CD14-positive monocyte (primary cell): ENCODE data around the gene RBFOX2. TPM values are rescaled to one million over a fixed set of nuclear protein-coding genes. Genes with fewer than 3 reads are reported as not detected.

Experiments
- DNase-seq, 3 donors: peaks; one replicate each; pipeline ENCODE4 v3.0.0-alpha.2; 2011 to 2022
- H2AFZ ChIP-seq: 2 replicates; pipeline ENCODE4 v1.6.0; 2012; ENCODE audit warnings: mild to moderate bottlenecking, low read depth, low read length, inconsistent platforms; ENCODE audit not compliant: insufficient read depth, poor library complexity, severe bottlenecking
- H3K27ac ChIP-seq, 2 donors: 1 replicate in 1 of 2; 2 replicates in 1 of 2; pipeline ENCODE4 v1.5.1; 2012 to 2013; ENCODE audit warnings: low read length in 2 of 2, control low read depth in 1 of 2, inconsistent platforms in 1 of 2, low read depth in 1 of 2, mild to moderate bottlenecking in 1 of 2
- H3K27me3 ChIP-seq, 2 donors: one replicate each; pipeline versions ENCODE4 v1.6.0 to v1.6.1; 2011 to 2013; ENCODE audit warnings: low read length in 2 of 2; ENCODE audit not compliant: control insufficient read depth in 2 of 2, insufficient read depth in 2 of 2
- H3K36me3 ChIP-seq, 2 donors: replicated peaks in 1 of 2; 1 replicate in 1 of 2; 2 replicates in 1 of 2; pipeline versions ENCODE4 v1.5.1 to v1.6.1; 2012 to 2013; ENCODE audit warnings: low read length in 2 of 2, control low read depth in 1 of 2, inconsistent platforms in 1 of 2, mild to moderate bottlenecking in 1 of 2; ENCODE audit not compliant: insufficient read depth in 2 of 2, control insufficient read depth in 1 of 2
- H3K4me1 ChIP-seq, 2 donors: 1 replicate in 1 of 2; 2 replicates in 1 of 2; pipeline versions ENCODE4 v1.5.1 to v1.6.1; 2012 to 2013; ENCODE audit warnings: low read length in 2 of 2, control low read depth in 1 of 2, inconsistent platforms in 1 of 2, mild to moderate bottlenecking in 1 of 2, moderate library complexity in 1 of 2; ENCODE audit not compliant: insufficient read depth in 2 of 2, control insufficient read depth in 1 of 2
- H3K4me2 ChIP-seq: replicated peaks from 2 replicates; pipeline ENCODE3; 2012; ENCODE audit warnings: low read length, moderate library complexity, mild to moderate bottlenecking; ENCODE audit not compliant: poor library complexity, severe bottlenecking; ENCODE audit errors: extremely low read depth
- H3K4me3 ChIP-seq, 3 experiments: fragments of 200-600 bp in 1 of 3; sonication (generic) in 1 of 3; replicated peaks in 1 of 3; 1 replicate in 2 of 3; 2 replicates in 1 of 3; pipeline ENCODE4 v1.5.1; 2011 to 2013; ENCODE audit warnings: low read length in 3 of 3, mild to moderate bottlenecking in 3 of 3, control low read depth in 2 of 3, low read depth in 2 of 3, inconsistent platforms in 1 of 3, moderate library complexity in 1 of 3
- H3K79me2 ChIP-seq: 2 replicates; pipeline ENCODE4 v1.6.0; 2012; ENCODE audit warnings: mild to moderate bottlenecking, control low read depth, inconsistent platforms, low read length, moderate library complexity; ENCODE audit not compliant: insufficient read depth
- H3K9ac ChIP-seq: 2 replicates; pipeline ENCODE4 v1.6.0; 2017; ENCODE audit warnings: low read length, mild to moderate bottlenecking; ENCODE audit not compliant: insufficient read depth, poor library complexity, severe bottlenecking
- H3K9me3 ChIP-seq, 2 donors: replicated peaks in 1 of 2; 1 replicate in 1 of 2; 2 replicates in 1 of 2; pipeline versions ENCODE4 v1.5.1 to v1.6.1; 2012 to 2013; ENCODE audit warnings: low read length in 2 of 2, control low read depth in 1 of 2; ENCODE audit not compliant: control insufficient read depth in 1 of 2, insufficient read depth in 1 of 2
- H4K20me1 ChIP-seq: 2 replicates; pipeline ENCODE4 v1.6.0; 2012; ENCODE audit warnings: mild to moderate bottlenecking, low read length, control low read depth, moderate library complexity; ENCODE audit not compliant: insufficient read depth
- H3K27ac Mint-ChIP-seq, 7 donors: one replicate each; pipeline ENCODE4 v1.8.0; 2020; ENCODE audit warnings: mild to moderate bottlenecking in 7 of 7, mixed read lengths in 7 of 7, moderate library complexity in 6 of 7, inconsistent platforms in 2 of 7
- H3K27me3 Mint-ChIP-seq, 3 donors: one replicate each; pipeline ENCODE4 v1.8.0; 2021 to 2022; ENCODE audit warnings: low read depth in 3 of 3, mild to moderate bottlenecking in 3 of 3, mixed read lengths in 3 of 3, moderate library complexity in 3 of 3, inconsistent platforms in 1 of 3
- H3K36me3 Mint-ChIP-seq, 2 donors: one replicate each; pipeline ENCODE4 v1.8.0; 2020; ENCODE audit warnings: mixed read lengths in 2 of 2, inconsistent platforms in 1 of 2, mild to moderate bottlenecking in 1 of 2
- H3K4me1 Mint-ChIP-seq: one replicate; pipeline ENCODE4 v1.8.0; 2020; ENCODE audit warnings: mild to moderate bottlenecking, mixed read lengths
- H3K4me3 Mint-ChIP-seq, 2 donors: one replicate each; pipeline ENCODE4 v1.8.0; 2020; ENCODE audit warnings: mild to moderate bottlenecking in 2 of 2, mixed read lengths in 2 of 2, moderate library complexity in 1 of 2
- H3K9me3 Mint-ChIP-seq, 7 donors: one replicate each; pipeline ENCODE4 v1.8.0; 2020 to 2022; ENCODE audit warnings: mixed read lengths in 7 of 7, mild to moderate bottlenecking in 6 of 7, moderate library complexity in 6 of 7, inconsistent platforms in 2 of 7
- WGBS: methylation state at CpG from one replicate; pipeline ENCODE4 v1.1.5; 2013; ENCODE audit warnings: missing lambda C conversion rate; ENCODE audit not compliant: insufficient coverage; 5-methylcytosine and 5-hydroxymethylcytosine counted together
- intact Hi-C, 2 donors: fragments of 100-400 bp; cut with micrococcal nuclease; formaldehyde crosslinking; loops; one replicate each; pipeline versions ENCODE4 v1.15.0 to v1.15.1; 2023
- polyA plus RNA-seq, 3 donors: library from polyadenylated mRNA; depleted of rRNA in 1 of 3; unstranded in 2 of 3; stranded (reverse) in 1 of 3; fragments of 300-500 nt in 2 of 3; fragments of >200 nt in 1 of 3; fragmentation: Illumina TruSeq in 2 of 3; gene quantifications; 1 replicate in 2 of 3; 2 replicates in 1 of 3; pipeline ENCODE4 v1.2.3, GENCODE V29; 2012 to 2021
- TF ChIP-seq, protein P1 (sequence below): fragments of 200-600 bp; IDR thresholded peaks from one replicate; pipeline ENCODE4 v1.8.0; 2022; ENCODE audit warnings: antibody characterized with exemption, mild to moderate bottlenecking

Gene RBFOX2
- polyA plus RNA-seq, 3 donors: not detected

- Histone ChIP-seq H4K20me1 (no peaks in the 10 kb centered on the region), H2AFZ (no peak overlapping the region), H3K4me1 (no peaks in the 10 kb centered on the region), H3K9me3 (no peaks in the 10 kb centered on the region), H3K27me3 (no peaks in the 10 kb centered on the region), H3K9ac (no peak overlapping the region), H3K27ac (no peak overlapping the region), H3K4me2 (no peak overlapping the region), H3K4me3 (no peak overlapping the region), H3K79me2 (no peaks in the 10 kb centered on the region), H3K36me3 (no peaks in the 10 kb centered on the region)
- WGBS: 100% methylated on average over 1 of the region's 5 CpGs
- no peaks in the 10 kb centered on the region for H3K9me3 Mint-ChIP-seq
- TF ChIP-seq, protein P1, sequence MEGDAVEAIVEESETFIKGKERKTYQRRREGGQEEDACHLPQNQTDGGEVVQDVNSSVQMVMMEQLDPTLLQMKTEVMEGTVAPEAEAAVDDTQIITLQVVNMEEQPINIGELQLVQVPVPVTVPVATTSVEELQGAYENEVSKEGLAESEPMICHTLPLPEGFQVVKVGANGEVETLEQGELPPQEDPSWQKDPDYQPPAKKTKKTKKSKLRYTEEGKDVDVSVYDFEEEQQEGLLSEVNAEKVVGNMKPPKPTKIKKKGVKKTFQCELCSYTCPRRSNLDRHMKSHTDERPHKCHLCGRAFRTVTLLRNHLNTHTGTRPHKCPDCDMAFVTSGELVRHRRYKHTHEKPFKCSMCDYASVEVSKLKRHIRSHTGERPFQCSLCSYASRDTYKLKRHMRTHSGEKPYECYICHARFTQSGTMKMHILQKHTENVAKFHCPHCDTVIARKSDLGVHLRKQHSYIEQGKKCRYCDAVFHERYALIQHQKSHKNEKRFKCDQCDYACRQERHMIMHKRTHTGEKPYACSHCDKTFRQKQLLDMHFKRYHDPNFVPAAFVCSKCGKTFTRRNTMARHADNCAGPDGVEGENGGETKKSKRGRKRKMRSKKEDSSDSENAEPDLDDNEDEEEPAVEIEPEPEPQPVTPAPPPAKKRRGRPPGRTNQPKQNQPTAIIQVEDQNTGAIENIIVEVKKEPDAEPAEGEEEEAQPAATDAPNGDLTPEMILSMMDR: no peak
- no peaks in the 10 kb centered on the region for H3K4me1 Mint-ChIP-seq
- DNase-seq: no peak
- no peak overlapping the region for H3K27ac Mint-ChIP-seq
- H3K27me3 Mint-ChIP-seq: peaks cover 2 to 3% (median 2%) of the 10 kb centered on the region in 3 donors
- no peaks in the 10 kb centered on the region for H3K36me3 Mint-ChIP-seq
- no peak overlapping the region for H3K4me3 Mint-ChIP-seq
- intact Hi-C loops: no loop called here
Observed at GRCh38 chr22:35959121-35959800, 69.4 kb downstream of the RBFOX2 start.

DNA sequence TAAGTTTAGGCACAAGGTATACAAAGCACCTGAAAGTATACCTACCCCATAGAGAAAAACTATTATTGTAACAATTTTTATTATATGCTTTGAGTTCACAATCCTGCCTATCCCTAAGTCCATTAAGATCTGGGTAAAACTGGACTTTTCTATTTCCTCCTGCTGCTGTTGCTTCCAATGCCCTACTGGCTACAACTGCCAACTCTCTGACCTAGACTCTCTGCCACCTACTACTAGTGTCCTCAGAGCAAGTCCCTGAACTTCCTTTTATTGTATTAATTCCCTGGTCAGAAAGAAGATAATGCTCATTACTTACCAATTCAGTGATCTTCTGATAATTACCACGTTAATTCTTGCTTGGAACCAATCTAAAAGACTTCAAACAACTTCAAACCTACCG, 70.3 kb downstream of the RBFOX2 start:
- Mint-ChIP-seq H3K27ac (no peak overlapping the region), H3K27me3 (peaks cover 2 to 3% (median 2%) of the 10 kb centered on the region in 3 donors), H3K4me3 (no peak overlapping the region), H3K36me3 (no peaks in the 10 kb centered on the region), H3K9me3 (no peaks in the 10 kb centered on the region), H3K4me1 (no peaks in the 10 kb centered on the region)
- H3K4me2 ChIP-seq: no peak overlapping the region
- no peak overlapping the region for H3K27ac ChIP-seq
- H4K20me1 ChIP-seq: no peaks in the 10 kb centered on the region
- no peaks in the 10 kb centered on the region for H3K27me3 ChIP-seq
- H3K9ac ChIP-seq: no peak overlapping the region
- no peak overlapping the region for H3K4me3 ChIP-seq
- intact Hi-C loops: no loop called here
- H3K4me1 ChIP-seq: no peaks in the 10 kb centered on the region
- no peak overlapping the region for H2AFZ ChIP-seq
- no peak for DNase-seq
- H3K79me2 ChIP-seq: no peaks in the 10 kb centered on the region
- H3K36me3 ChIP-seq: no peaks in the 10 kb centered on the region
- WGBS: no CpG with 5 or more reads among the region's 2 CpGs
- no peaks in the 10 kb centered on the region for H3K9me3 ChIP-seq
- TF ChIP-seq, protein P1: no peak
